Gastroesophageal sphincter (tissue), 4 donors: ENCODE measurements around the gene TULP1. TPM values are rescaled to one million over a fixed set of nuclear protein-coding genes. Genes with fewer than 3 reads are reported as not detected.

Source experiments
- ATAC-seq: fragments of 150-250 bp; one replicate; pipeline ENCODE4 v1.9.1; 2016; ENCODE audit warnings: mild to moderate bottlenecking, moderate library complexity
- H3K27ac ChIP-seq, 4 donors: fragments of 200-600 bp; sonication (generic) in 3 of 4; 1 replicate in 3 of 4; 2 replicates in 1 of 4; pipeline ENCODE4 v1.5.1; 2016 to 2019
- H3K27me3 ChIP-seq: fragments of 200-600 bp; sonication (generic); one replicate; pipeline ENCODE4 v1.5.1; 2019
- H3K36me3 ChIP-seq, 2 donors: fragments of 200-600 bp; sonication (generic); one replicate each; pipeline ENCODE4 v1.5.1; 2019; ENCODE audit warnings: control low read depth in 1 of 2
- H3K4me1 ChIP-seq, 3 donors: fragments of 200-600 bp; sonication (generic); 1 replicate in 2 of 3; 2 replicates in 1 of 3; pipeline ENCODE4 v1.5.1; 2016 to 2019; ENCODE audit warnings: control low read depth in 2 of 3
- H3K4me3 ChIP-seq, 2 donors: fragments of 200-600 bp; sonication (generic); one replicate each; pipeline ENCODE4 v1.5.1; 2019; ENCODE audit warnings: mild to moderate bottlenecking in 1 of 2, moderate library complexity in 1 of 2
- H3K9me3 ChIP-seq, 3 donors: fragments of 200-600 bp; sonication (generic); one replicate each; pipeline ENCODE4 v1.5.1; 2017 to 2019; ENCODE audit warnings: control low read depth in 2 of 3
- EP300 ChIP-seq: sonication (generic); formaldehyde crosslinking; IDR thresholded peaks from one replicate; pipeline ENCODE4 v1.6.1; 2017; ENCODE audit warnings: antibody characterized with exemption, mild to moderate bottlenecking
- POLR2A ChIP-seq, 2 donors: fragments of 450-650 bp; IDR thresholded peaks; one replicate each; pipeline ENCODE4 v1.6.1; 2017; ENCODE audit warnings: antibody characterized with exemption in 2 of 2, mild to moderate bottlenecking in 2 of 2, moderate library complexity in 1 of 2
- POLR2AphosphoS5 ChIP-seq: sonication (generic); formaldehyde crosslinking; IDR thresholded peaks from one replicate; pipeline ENCODE4 v1.6.1; 2017; ENCODE audit warnings: antibody characterized with exemption
- WGBS, 2 donors: methylation state at CpG; one replicate each; pipeline ENCODE4 v1.1.5; 2018; ENCODE audit warnings: low coverage in 1 of 2; 5-methylcytosine and 5-hydroxymethylcytosine counted together
- total RNA-seq, 4 donors: library from RNA; depleted of rRNA; stranded (reverse); fragments of >200 nt; gene quantifications; one replicate each; pipeline ENCODE4 v1.1.0, GENCODE V29; 2016
- TF ChIP-seq, protein P1 (sequence below), 4 experiments: fragments of 200-600 bp in 2 of 4; fragments of 450-650 bp in 2 of 4; sonication (generic) in 1 of 4; IDR thresholded peaks; one replicate each; pipeline ENCODE4 v1.5.1; 2017 to 2019; ENCODE audit warnings: antibody characterized with exemption in 4 of 4, mild to moderate bottlenecking in 2 of 4, moderate library complexity in 2 of 4

The TULP1 gene
- total RNA-seq, 4 donors from 2014 or later: 0.89 TPM; not detected in 3

DNA sequence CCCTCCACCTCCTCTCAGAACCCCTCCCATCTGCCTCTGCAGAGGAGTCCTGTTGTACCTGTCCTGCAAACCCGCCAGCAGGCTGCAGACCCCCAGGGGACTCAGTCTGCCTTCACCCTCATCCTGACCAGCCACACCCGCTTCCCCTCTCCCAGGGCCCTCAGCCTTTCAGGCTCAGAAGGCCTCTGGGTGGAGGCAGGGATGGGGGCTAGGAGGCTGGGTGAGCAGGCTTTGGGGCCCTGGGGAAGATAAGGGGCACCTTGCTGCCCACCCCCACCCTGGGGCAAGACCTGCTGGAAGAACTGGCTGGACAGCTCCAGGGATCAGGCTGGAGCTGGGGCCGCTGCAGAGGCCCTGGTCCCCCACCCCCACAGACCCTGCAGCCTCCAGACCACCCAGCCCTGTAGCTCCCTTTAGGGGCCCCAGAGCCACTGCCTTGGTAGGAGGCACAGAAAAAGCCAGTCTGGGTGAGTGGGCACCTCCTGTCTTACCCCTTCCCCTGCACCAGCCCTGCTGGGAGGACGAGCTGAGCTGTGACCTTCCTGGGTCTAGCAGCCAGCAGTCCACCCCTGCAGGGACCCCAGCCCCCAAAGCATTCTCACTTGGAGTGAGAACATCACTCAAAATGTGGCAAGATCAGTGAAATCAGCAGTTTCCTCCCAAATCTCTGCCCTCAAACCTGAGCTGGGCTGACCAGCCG, 21.0 kb downstream of the TULP1 start:
- 0% methylated on average over 1 of the region's 5 CpGs; no CpG with 5 or more reads in 1 of the 2 donors for WGBS, 2 donors
- ATAC-seq: no peak
- H3K9me3 ChIP-seq: no peaks in the 10 kb centered on the region
- peak overlapping the region in 1 of 2 donors; percentile 96 for H3K4me3 ChIP-seq
- H3K36me3 ChIP-seq: no peaks in the 10 kb centered on the region
- H3K27ac ChIP-seq: peak overlapping the region; percentile 90 to 100 (median 98)
- H3K4me1 ChIP-seq: peaks cover 2 to 96% (median 63%) of the 10 kb centered on the region in 3 donors
- TF ChIP-seq POLR2A (IDR thresholded peaks at IDR 0.05): no peak
- no peak for TF ChIP-seq EP300
- no peak for TF ChIP-seq POLR2AphosphoS5
- TF ChIP-seq, protein P1, sequence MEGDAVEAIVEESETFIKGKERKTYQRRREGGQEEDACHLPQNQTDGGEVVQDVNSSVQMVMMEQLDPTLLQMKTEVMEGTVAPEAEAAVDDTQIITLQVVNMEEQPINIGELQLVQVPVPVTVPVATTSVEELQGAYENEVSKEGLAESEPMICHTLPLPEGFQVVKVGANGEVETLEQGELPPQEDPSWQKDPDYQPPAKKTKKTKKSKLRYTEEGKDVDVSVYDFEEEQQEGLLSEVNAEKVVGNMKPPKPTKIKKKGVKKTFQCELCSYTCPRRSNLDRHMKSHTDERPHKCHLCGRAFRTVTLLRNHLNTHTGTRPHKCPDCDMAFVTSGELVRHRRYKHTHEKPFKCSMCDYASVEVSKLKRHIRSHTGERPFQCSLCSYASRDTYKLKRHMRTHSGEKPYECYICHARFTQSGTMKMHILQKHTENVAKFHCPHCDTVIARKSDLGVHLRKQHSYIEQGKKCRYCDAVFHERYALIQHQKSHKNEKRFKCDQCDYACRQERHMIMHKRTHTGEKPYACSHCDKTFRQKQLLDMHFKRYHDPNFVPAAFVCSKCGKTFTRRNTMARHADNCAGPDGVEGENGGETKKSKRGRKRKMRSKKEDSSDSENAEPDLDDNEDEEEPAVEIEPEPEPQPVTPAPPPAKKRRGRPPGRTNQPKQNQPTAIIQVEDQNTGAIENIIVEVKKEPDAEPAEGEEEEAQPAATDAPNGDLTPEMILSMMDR (IDR thresholded peaks at IDR 0.05): no peak
- H3K27me3 ChIP-seq: no peaks in the 10 kb centered on the region

DNA sequence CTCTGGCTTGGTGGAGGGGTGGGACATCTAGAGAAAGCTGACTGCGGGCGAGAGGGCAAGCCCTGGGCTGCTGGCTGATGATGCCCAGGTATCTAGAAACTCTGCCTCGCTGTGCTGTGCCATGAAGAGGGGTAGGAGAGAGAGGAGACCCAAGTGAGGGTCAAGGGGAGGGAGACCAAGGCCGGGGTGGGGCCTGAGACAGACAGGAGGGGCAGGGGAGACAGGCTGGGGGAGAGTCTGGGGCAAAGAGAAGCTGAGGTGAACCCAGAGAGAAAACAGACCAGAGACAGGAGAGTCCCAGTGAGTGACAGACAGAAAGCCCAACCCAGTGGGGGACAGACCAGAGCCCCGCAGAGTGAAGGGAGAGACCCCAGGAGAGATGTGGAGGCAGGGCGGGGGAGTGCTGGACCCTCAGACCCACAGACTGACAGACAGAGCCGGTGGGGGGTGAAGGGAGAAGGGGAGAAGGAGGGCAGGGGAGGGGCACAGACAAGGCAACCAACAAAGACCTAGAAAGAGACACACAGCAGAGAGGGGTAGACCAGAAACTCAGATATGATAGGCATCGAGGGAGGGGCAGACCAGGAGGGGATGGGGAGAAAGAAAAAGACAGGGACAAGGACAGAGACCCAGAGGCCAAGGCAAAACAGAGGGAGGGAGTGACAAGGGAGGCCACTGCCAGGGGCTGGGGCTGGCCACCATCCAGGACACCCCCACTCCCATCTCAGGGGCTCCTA, 21.7 kb downstream of the TULP1 start:
- H3K9me3 ChIP-seq: no peaks in the 10 kb centered on the region
- H3K36me3 ChIP-seq: no peaks in the 10 kb centered on the region
- peak overlapping the region; percentile 90 to 100 (median 98) for H3K27ac ChIP-seq
- H3K4me3 ChIP-seq: peak overlapping the region; percentile 3 to 96
- 15 to 31% methylated on average over 4 to 6 of the region's 8 CpGs for WGBS, 2 donors
- peaks cover 2 to 100% (median 71%) of the 10 kb centered on the region in 3 donors for H3K4me1 ChIP-seq
- H3K27me3 ChIP-seq: no peaks in the 10 kb centered on the region
- ATAC-seq: no peak
- no peak for TF ChIP-seq POLR2A (IDR thresholded peaks at IDR 0.05)
- TF ChIP-seq, protein P1 (IDR thresholded peaks at IDR 0.05): no peak

DNA sequence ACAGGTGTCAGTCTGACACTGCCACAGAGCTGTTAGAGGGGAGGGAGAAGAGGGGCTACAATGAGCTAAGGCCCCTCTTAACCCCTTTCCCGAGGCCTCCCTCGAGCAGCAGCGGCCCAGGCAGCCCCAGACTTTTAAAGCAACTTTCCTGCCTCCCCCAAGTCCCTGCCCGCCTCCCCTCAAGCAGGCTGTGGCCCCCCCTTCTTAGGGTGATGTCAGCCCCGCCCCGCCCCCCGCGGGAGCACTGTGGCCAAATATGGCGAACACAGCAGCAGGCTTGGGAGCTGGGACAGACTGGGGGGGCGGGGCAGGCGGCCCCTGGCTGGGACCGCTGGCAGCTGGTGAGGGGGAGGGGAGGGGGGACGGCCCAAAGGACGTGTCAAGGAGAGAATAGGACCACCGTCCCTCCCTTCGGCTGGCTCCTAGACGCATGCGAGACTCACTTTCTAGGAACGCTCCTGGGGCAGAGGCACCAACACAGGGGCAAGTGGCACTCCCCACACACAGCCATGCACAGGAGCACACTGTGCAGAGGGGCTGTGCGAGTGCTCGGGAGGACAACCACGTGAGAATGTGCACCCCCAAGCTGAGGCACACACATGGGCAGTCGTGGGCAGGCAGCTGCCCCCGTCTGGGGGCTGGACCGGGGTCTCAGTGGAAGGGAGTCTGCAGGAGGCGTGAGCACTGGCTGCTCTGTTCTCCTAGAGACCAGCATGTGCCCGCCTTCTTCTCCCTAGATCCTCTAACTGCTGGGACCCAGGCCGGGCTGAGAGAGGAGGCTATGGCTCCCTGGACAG, 22.5 kb downstream of the TULP1 start:
- H3K4me3 ChIP-seq: peak overlapping the region; percentile 3 to 96
- TF ChIP-seq POLR2AphosphoS5: peak; percentile 57
- no peak for TF ChIP-seq EP300
- TF ChIP-seq, protein P1 (IDR thresholded peaks at IDR 0.05): no peak
- TF ChIP-seq POLR2A (IDR thresholded peaks at IDR 0.05): peak; percentile 14 to 29
- peak; percentile 75 for ATAC-seq
- WGBS, 2 donors: 4 to 16% methylated on average over 3 to 11 of the region's 28 CpGs
- H3K9me3 ChIP-seq: no peaks in the 10 kb centered on the region
- peak overlapping the region; percentile 90 to 100 (median 98) for H3K27ac ChIP-seq
- H3K4me1 ChIP-seq: peaks cover 5 to 100% (median 78%) of the 10 kb centered on the region in 3 donors
- H3K36me3 ChIP-seq: no peaks in the 10 kb centered on the region
- H3K27me3 ChIP-seq: no peaks in the 10 kb centered on the region

DNA sequence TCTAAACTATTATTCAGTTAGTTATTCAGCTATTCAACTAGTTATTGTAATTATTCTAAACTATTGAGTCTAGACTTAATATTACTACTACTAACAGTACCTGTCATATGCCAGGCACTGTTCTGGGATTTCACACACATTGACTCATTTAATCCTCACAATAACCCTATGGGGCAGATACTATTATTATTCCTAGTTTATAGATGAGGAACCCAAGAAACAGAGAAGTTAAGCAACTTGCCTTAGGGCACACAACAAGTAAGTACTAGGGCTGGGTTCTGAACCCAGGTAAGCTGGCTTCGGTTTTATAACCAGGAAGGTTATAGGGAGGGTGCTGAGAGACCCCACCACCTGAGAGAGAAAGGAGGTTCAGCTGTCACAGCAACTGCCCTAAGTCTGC, 23.6 kb downstream of the TULP1 start:
- TF ChIP-seq EP300 (no peak), POLR2A (IDR thresholded peaks at IDR 0.05) (no peak), POLR2AphosphoS5 (no peak)
- TF ChIP-seq, protein P1 (IDR thresholded peaks at IDR 0.05): no peak
- peaks cover 5 to 100% (median 71%) of the 10 kb centered on the region in 3 donors for H3K4me1 ChIP-seq
- H3K27ac ChIP-seq: peak overlapping the region; percentile 90 to 100 (median 98)
- H3K27me3 ChIP-seq: no peaks in the 10 kb centered on the region
- no peak overlapping the region for H3K4me3 ChIP-seq
- WGBS, 2 donors: 64 to 100% methylated on average over 1 of the region's 1 CpG
- peaks cover 0 to 10% of the 10 kb centered on the region in 2 donors for H3K36me3 ChIP-seq
- no peaks in the 10 kb centered on the region for H3K9me3 ChIP-seq
- ATAC-seq: no peak
